HG02623 (cell line): ENCODE data around the gene KIF21A.
"Not testable (repeated sequence)": the region's sequence is repeated elsewhere in the genome, so short reads cannot be mapped to it uniquely, and the experiment has no call there.

Experiments
- ATAC-seq: cut with Tn5 transposase; IDR thresholded peaks from one replicate; pipeline ENCODE4 v1.9.1; 2021; ENCODE audit warnings: moderate library complexity; ENCODE audit not compliant: unreplicated experiment

The KIF21A gene

GRCh38 chr12:39351153-39351552 is 91.8 kb downstream of the KIF21A start:
- ATAC-seq: no peak

DNA sequence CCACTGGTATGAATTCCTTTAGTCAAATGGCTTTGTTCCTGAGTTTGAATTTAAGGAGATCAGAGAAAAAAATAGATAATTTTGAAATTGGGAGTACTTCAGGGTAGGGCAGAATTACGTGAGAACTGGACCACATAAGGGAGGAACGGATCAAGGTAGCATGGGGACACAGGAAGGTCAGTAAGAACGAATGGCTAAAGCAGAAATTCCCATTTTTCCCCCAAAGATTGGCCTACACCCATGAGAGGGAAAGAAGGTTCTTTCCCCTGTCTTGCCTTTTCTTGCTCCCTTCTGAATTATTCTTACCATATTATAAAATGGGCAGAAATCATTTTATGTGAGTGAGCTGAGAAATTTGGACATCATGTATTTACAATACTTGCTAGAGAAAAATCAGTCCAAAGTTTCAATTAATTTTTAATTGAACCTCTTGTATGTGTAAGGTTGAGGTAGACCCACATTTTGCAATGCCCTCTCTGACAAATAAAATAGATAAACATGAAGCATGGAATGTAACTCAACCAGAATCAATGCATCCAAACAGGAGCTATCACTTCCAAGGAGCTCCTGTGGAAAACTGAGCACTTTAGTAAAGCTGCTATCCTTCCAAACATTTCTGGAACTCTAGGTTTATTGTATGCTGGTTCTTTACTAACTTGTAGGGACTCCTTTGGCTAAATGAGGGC is 93.8 kb downstream of the KIF21A start:
- ATAC-seq: no peak

DNA sequence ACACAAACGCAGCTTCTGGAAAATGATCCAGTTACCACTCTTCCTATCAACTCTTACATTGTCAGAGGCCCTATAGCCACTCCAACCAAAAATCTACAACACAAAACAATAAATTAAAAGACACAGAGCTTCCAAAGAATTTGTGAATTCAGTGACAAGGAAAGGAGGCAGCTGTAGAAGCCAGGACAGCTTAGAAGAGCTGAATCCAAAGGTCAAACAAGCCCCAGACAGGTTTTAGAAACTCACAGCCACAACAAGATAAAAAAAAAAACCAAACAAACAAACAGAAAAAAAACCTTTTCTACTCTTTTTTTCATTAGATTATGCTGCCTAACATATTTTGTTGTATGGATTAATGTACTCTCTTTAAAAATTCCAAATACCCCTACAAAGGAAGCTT is 94.4 kb downstream of the KIF21A start:
- no peak for ATAC-seq

DNA sequence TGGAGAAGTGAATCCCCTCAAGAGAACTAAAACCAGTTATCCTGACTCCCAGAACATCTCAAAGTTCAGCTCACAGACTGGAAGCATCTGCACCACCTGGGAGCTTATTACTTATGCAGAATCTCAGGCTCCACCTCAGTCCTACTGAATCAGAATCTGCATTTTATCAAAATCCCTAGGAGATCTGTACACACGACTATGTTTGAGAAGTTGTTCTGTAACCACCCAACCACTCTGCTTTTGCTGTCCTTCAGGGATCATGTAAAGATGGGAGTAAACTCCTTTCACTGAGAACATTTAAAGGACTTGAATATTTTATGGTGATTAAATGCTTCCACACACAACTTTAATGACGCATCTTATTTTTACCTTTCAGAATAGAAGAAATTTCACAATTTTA is 98.0 kb downstream of the KIF21A start:
- no peak for ATAC-seq

GRCh38 chr12:39343665-39344064 is 99.3 kb downstream of the KIF21A start:
- ATAC-seq: no peak

DNA sequence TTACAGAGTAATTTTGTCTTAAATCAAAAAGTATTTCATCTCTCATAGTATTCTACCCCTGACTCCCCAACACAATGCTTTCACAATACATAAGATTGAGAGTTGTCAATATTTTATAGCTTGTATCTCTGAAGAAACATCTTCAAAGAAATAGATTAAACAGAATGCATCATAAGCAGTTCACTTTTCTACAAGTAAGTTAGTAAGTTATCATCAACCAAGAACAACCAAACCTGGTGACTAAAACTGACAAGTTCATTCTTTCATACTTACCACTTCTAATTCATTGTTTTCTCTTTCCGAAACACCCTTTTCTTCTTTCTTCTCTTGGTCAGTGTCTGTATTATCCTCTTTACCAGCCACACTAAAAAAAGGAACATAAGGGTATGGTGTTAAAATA is 101.2 kb downstream of the KIF21A start:
- ATAC-seq: no peak

GRCh38 chr12:39341179-39341578 is 101.7 kb downstream of the KIF21A start:
- peak; percentile 66 for ATAC-seq

DNA sequence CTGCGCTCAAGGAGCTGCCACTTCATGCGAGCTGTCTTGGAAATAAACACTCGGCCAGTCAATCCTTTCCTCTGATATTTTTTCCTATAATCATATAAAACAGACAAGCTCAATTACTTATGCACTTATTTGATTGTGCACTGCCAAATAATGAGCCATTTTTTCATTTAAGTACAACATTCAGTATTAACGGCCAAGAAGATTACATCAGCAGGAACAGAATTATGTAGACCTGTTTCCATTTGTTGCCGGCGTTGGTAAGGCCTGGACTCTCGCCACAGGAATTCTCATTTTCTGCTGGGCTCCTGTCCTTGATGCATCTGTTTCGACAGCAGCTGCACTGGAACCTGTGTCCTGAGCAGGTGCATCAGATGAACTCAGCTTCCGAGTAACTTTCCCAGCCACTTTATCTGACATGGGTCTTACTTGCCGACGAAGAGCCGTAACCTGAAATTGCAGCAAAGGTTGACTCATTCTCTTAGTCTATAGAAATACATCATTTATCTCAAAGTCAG is 110.2 kb downstream of the KIF21A start:
- ATAC-seq: no peak

- ATAC-seq: no peak
Measured at GRCh38 chr12:39331539-39332261, 111.2 kb downstream of the KIF21A start.

GRCh38 chr12:39329876-39330275 is 113.0 kb downstream of the KIF21A start:
- no peak for ATAC-seq

DNA sequence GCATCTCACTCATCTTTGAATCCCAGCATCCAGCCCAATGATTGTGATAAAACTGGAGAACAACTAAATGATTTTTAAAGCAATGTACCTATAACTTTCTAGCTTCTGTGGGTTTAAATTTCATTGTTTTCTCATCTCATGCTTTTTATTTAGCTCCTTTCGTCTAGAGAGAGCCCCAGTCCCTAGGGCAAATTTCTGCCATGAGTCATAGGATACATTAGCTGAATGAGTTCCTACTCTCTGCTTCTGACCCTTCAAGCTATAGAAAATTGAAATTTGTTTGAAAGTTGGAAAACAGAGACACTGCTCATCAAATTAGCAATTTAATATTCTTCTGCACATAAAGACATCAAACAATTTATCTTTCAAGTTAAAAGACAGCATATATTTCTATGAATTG is 113.9 kb downstream of the KIF21A start:
- ATAC-seq: no peak

GRCh38 chr12:39327965-39328364 is 115.0 kb downstream of the KIF21A start:
- ATAC-seq: no peak

GRCh38 chr12:39327510-39327909 is 115.4 kb downstream of the KIF21A start:
- no peak for ATAC-seq

DNA sequence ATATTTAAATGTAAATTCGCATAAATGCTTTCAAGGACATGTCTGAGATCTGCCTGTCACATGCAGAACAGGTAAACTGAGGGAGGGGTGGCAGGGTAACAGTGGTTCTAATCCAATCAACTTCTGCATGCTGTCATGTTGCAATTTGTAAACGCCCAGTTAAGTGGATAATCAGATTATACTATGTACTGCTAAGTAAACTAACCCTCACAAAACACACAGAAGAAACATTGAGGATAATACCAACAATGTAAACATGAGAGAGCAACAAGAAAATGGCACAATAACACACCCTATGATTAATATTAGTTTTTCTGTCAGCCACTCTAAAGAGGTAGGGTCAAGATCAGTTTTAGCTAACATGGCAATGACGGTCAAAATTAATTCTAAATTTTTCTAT is 123.7 kb downstream of the KIF21A start:
- no peak for ATAC-seq

GRCh38 chr12:39314547-39314946 is 128.4 kb downstream of the KIF21A start:
- ATAC-seq: no peak

DNA sequence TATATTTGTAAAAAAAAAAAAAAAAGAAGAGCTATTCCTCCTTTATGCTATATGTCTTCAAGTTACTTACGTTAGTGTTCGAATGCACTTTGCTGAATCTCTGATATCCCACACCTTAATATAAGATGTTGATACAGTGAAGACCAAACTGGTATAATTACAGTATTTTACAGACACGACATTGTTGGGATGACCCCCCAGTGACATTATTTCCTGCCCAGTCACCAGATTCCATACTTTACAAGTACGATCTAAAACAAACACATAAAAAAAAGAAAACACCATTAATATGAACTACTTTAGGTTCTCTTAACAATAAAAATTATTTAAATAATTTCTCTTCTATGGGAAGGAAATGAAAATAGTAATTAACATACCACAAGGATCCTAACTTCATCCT is 133.4 kb downstream of the KIF21A start:
- no peak for ATAC-seq

- ATAC-seq: no peak
Measured at GRCh38 chr12:39301422-39301821, 141.5 kb downstream of the KIF21A start.

DNA sequence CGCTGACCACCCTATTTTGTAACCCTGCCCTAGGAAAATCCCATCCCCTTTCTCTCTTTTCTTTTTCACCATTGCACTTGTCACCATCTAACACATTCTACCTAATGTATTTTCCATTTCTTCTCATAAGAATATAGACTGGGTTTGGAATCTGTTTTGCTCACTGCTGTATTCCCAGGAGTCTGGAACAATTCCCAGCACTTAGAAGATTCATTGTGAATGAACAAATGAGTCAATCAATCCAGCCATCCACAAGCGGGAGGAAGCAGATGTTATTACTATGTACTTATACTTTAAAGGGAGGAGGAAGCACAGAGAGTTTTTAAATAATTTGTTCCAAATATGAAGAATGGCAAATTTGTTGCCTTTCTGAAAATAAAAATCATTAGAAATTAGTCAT is 142.1 kb downstream of the KIF21A start:
- ATAC-seq: no peak

GRCh38 chr12:39297891-39298290 is 145.0 kb downstream of the KIF21A start:
- ATAC-seq: no peak

GRCh38 chr12:39296496-39296895 is 146.4 kb downstream of the KIF21A start:
- ATAC-seq: no peak

DNA sequence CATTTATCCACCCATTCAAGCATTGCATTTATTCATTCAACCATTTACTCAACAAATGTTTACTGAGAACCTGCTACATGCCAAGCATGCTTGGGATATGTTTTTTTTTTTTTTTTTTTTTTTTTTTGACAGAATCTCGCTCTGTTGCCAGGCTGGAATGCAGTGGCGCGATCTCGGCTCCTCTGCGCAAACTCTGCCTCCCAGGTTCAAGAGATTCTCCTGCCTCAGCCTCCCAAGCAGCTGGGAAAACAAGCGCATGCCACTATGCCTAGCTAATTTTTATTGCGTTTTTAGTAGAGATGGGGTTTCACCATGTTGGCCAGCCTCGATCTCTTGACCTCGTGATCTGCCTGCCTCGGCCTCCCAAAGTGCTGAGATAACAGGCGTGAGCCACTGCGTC is 147.3 kb downstream of the KIF21A start:
- ATAC-seq: not testable (repeated sequence)

DNA sequence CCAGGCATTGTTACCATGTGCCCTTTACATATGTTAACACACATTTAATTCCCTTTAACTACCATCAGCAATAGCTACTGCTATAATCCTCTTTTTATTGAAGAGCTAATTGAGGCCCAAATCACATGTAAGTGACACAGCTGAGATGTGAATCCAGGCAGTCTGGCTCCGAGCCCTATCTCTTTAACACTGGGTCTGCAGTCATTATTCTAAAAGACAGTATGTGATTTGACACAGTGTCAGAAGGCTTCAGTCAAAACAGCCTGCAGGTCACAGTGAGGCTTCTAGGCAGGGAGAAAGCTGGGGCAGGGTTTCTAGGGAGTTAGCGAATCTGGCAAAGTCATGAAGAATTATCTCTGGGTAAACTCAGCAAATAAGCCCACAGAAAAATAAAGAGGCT is 148.2 kb downstream of the KIF21A start:
- no peak for ATAC-seq
